ENCODE data around the gene REXO4. TPM values are rescaled to one million over a fixed set of nuclear protein-coding genes. Genes with fewer than 3 reads are reported as not detected.

Gene REXO4
- total and polyA plus RNA-seq, 2 of the 4 experiments (the other 2 are of a cell fraction), result 16.1 to 21.8 TPM

GRCh38 chr9:133360400-133361393 lies 57.1 kb downstream of the REXO4 start:
- no peak for TF ChIP-seq RAD21 (IDR thresholded peaks at IDR 0.05; ENCODE audit: low read length)
- no peak for TF ChIP-seq USF2 (IDR thresholded peaks at IDR 0.05; ENCODE audit: low read depth, low read length)
- no peak for TF ChIP-seq BHLHE40 (IDR thresholded peaks at IDR 0.05; ENCODE audit: low read depth, low read length)
- TF ChIP-seq NFE2L2 (IDR thresholded peaks at IDR 0.05; ENCODE audit: low read depth, low read length), result no peak
- no peak for TF ChIP-seq MAZ (IDR thresholded peaks at IDR 0.05; ENCODE audit: borderline replicate concordance, low read depth, low read length)
- TF ChIP-seq RFX5 (IDR thresholded peaks at IDR 0.05; ENCODE audit: low read depth, low read length), result no peak
- TF ChIP-seq RCOR1 (IDR thresholded peaks at IDR 0.05; ENCODE audit: insufficient replicate concordance, low read length), result no peak
- no peak for TF ChIP-seq MAFK (IDR thresholded peaks at IDR 0.05; ENCODE audit: low read depth, low read length)
- TF ChIP-seq POLR2A (IDR thresholded peaks at IDR 0.05; ENCODE audit: low read depth, low read length), result no peak
- no peak for TF ChIP-seq MXI1 (IDR thresholded peaks at IDR 0.05; ENCODE audit: borderline replicate concordance, low read depth, low read length)
- no peak for TF ChIP-seq FOS (IDR thresholded peaks at IDR 0.05; ENCODE audit: low read depth, low read length)
- TF ChIP-seq CHD1 (IDR thresholded peaks at IDR 0.05; ENCODE audit: low read depth, low read length), result no peak
- TF ChIP-seq SMC3 (IDR thresholded peaks at IDR 0.05; ENCODE audit: low read depth, low read length), result no peak
- TF ChIP-seq ELK1 (IDR thresholded peaks at IDR 0.05; ENCODE audit: borderline replicate concordance, low read depth, low read length), result no peak
- DNase-seq, result no peak
- ChIA-PET POLR2A (ENCODE audit: unreplicated experiment) (no interaction called here), CTCF (no interaction called here)
- no peak overlapping the region for H4K5ac ChIP-seq (ENCODE audit: low read depth, low read length)
- no peak overlapping the region for H3K18ac ChIP-seq (ENCODE audit: low read depth, low read length)
- H2BK120ac ChIP-seq (ENCODE audit: low read depth, low read length), result no peak overlapping the region
- peaks cover 41 to 87% of the 10 kb centered on the region in 2 experiments for H3K79me1 ChIP-seq (ENCODE audit: low read depth in 1 of 2, low read length in 2 of 2)
- H4K8ac ChIP-seq (ENCODE audit: low read depth in 2 of 2, low read length in 2 of 2), result no peak overlapping the region
- H3K27me3 ChIP-seq (ENCODE audit: control insufficient read depth, insufficient read depth, low read length), result no peaks in the 10 kb centered on the region
- H3K27ac ChIP-seq (ENCODE audit: insufficient read depth, low read length), result no peak overlapping the region
- no peak overlapping the region; the same call in 1 of the 2 replicates for H3K23ac ChIP-seq (ENCODE audit: low read depth, low read length)
- in situ Hi-C loops (cut with MboI; ENCODE audit: low sequenced_read_pairs) (no loop called here), dilution Hi-C loops (cut with HindIII; ENCODE audit: low sequenced_read_pairs, unreplicated experiment) (no loop called here), intact Hi-C loops (cut with micrococcal nuclease) (no loop called here)
- no peak overlapping the region for H2AFZ ChIP-seq (replicated peaks; ENCODE audit: low read length, poor library complexity)
- no peak overlapping the region for H3K4me2 ChIP-seq (ENCODE audit: low read depth, low read length)
- H2BK15ac ChIP-seq (ENCODE audit: low read depth, low read length), result no peak overlapping the region
- no peak overlapping the region for H3K56ac ChIP-seq (ENCODE audit: extremely low read depth, insufficient read depth, low read length)
- BruUV-seq (replicated peaks), result no TSS peak
- no peak for ATAC-seq (ENCODE audit: low read depth)
- peaks cover 10% of the 10 kb centered on the region; the same call in 1 of the 2 replicates for H3K4me1 ChIP-seq (ENCODE audit: control insufficient read depth, insufficient read depth, low read length)
- no peak overlapping the region for H3K4ac ChIP-seq (ENCODE audit: low read depth, low read length)
- H2AK9ac ChIP-seq (replicated peaks; ENCODE audit: low read depth, low read length, poor library complexity), result no peak overlapping the region
- no peaks in the 10 kb centered on the region for H3K9me3 ChIP-seq (ENCODE audit: control insufficient read depth, insufficient read depth, low read length)
- H4K20me1 ChIP-seq (ENCODE audit: insufficient read depth, low read length), result peaks cover 67% of the 10 kb centered on the region
- H2AK5ac ChIP-seq (ENCODE audit: low read depth, low read length), result no peak overlapping the region
- no peak overlapping the region for H2BK5ac ChIP-seq (ENCODE audit: low read depth, low read length, poor library complexity, severe bottlenecking)
- no peak overlapping the region for H3K9ac ChIP-seq (ENCODE audit: low read depth, low read length)
- no peak overlapping the region for H4K91ac ChIP-seq (ENCODE audit: insufficient read depth, low read depth, low read length)
- H2BK20ac ChIP-seq (ENCODE audit: low read depth, low read length), result no peak overlapping the region
- 85% methylated on average over 4 of the region's 21 CpGs; no CpG with 5 or more reads in 1 of the 2 experiments for WGBS, 2 experiments (ENCODE audit: extremely low coverage in 2 of 2, insufficient read length in 1 of 2)
- H3K4me3 ChIP-seq (ENCODE audit: insufficient read depth, low read depth, low read length), result no peak overlapping the region
- no peaks in the 10 kb centered on the region; the same call in none of the 2 replicates for H3K9me1 ChIP-seq (ENCODE audit: insufficient read depth, low read length)
- peaks cover 53% of the 10 kb centered on the region for H3K36me3 ChIP-seq (ENCODE audit: control insufficient read depth, insufficient read depth, low read length)
- H3K14ac ChIP-seq (replicated peaks; ENCODE audit: low read depth, low read length), result no peak overlapping the region
